GM19043 (cell line): ENCODE data around the gene BCAR3.
"Not testable (repeated sequence)": the region's sequence is repeated elsewhere in the genome, so short reads cannot be mapped to it uniquely, and the experiment has no call there.

Experiments used
- ATAC-seq: cut with Tn5 transposase; IDR thresholded peaks from one replicate; pipeline ENCODE4 v1.9.1; 2021; ENCODE audit warnings: low read depth; ENCODE audit not compliant: unreplicated experiment

The BCAR3 gene

DNA sequence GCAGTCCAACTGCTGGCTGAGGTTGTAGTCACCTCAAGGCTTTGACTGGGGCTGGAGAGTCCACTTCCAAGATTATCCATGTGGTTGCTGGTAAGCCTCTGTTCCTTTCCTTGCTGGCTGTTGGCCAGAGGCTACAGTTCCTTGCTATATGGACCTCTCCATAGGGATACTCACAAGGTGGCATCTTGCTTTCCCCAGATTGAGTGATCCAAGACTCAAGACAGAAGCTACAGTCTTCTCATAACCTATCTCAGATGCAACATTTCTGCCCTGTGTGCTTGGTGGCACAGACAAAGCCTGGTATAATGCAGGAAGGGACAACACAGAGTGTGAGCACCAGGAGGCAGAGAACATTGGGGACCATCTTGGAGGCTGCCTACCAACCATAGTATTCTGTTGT lies 121.9 kb downstream of the BCAR3 start:
- no peak for ATAC-seq

GRCh38 chr1:93559045-93559444 lies 122.6 kb downstream of the BCAR3 start:
- ATAC-seq: no peak

GRCh38 chr1:93556291-93556690 lies 125.3 kb downstream of the BCAR3 start:
- no peak for ATAC-seq

- no peak for ATAC-seq
Observed at GRCh38 chr1:93554883-93555872, 126.5 kb downstream of the BCAR3 start.

GRCh38 chr1:93553886-93554490 lies 127.6 kb downstream of the BCAR3 start:
- not testable (repeated sequence) for ATAC-seq

DNA sequence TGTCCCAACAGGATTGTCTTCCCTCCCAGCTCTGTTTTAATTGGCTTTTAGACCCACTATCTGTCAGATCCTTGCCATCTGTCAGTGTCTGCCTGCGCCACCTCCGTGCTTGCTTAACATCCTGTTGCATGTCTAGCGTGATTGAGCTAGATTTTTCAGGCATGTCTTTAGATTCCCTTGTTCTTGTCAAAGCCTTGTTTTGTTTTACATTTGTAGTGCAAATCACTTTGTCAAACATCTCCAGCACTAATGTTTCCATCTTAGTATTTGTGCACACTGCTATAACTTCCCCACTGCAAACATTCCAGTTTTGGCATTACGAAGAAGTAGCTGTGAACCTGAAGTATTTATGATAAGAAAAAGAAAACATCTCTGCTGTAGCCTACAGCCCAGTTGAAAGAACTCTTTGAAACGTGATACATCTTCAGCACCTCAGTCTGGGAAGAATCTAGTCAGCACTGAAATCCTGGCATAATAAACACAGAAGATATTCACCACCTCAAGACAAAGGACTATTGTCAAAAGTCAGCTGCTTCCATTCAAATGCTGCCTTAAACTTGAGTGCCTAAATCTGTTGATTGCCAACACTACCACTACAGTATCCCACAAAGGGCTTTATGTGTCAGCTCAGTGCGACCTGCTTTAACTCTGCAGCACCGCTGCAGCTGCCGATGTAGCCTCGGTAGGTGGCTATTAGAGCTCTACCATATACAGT lies 128.7 kb downstream of the BCAR3 start:
- ATAC-seq: no peak

DNA sequence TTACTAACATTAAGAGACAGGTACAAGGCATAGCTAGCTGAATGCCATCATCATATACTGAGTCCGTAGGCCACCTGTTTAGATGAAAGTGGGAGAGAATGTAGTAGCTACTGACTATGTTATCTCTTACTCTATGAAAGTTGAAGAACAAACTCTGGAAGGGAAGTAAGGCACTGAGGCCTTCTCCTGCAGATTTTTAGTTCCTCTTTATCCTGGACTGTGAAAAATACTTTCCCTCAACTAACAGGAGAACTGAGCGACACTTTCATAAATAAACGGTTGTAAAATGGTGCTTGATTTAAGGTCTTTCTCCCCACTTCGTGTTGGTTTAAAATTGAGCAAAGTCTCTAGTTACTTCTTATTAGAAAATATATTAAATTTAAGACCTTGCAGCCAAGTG lies 131.8 kb downstream of the BCAR3 start:
- no peak for ATAC-seq

DNA sequence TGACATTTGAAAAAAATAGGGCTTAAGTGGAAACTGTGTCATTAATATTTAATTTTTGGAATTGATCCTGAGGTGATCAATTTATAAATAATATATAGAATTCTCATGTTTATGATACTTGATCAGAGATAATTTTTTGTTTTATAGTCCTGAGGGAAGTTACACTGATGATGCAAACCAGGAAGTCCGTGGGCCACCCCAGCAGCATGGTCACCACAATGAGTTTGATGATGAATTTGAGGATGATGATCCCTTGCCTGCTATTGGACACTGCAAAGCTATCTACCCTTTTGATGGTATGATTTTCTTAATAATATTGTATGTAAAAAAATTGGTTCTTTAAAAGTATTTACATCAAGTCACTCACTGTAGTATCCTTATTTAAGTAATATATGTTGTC lies 132.5 kb downstream of the BCAR3 start:
- ATAC-seq: no peak

DNA sequence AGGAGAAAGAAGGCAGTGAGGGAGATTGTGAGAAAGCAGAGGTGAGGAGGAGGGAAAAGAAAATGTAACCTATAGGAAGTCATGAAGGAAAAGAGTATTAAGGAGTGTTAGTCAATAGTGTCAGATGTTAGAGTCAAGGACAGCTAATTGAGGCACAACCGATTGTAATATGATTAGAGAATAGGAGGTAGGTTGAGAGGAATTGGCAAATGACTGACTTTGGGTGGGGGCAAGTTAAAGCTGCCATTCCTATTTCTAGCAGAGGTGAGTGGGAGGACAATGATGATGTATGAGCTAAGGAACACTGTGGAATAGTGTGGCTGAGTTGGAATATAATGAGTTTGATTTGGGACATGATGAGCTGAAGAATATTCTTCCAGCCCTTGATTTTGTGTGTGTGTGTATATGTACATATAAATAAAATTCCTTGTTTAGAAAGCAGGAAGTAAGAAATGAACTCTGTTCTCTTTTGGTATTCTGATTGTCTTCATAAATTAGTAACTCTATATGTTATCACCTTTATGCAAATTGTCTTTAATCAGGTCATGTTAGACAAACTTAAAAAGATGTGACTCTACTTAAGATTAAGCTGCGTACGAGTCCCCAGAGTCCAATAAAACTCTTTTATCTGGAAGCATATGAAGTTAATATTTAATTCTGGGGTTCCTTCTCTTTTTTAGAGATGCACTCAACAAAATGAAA lies 135.3 kb downstream of the BCAR3 start:
- no peak for ATAC-seq

GRCh38 chr1:93542398-93542797 lies 139.2 kb downstream of the BCAR3 start:
- no peak for ATAC-seq

DNA sequence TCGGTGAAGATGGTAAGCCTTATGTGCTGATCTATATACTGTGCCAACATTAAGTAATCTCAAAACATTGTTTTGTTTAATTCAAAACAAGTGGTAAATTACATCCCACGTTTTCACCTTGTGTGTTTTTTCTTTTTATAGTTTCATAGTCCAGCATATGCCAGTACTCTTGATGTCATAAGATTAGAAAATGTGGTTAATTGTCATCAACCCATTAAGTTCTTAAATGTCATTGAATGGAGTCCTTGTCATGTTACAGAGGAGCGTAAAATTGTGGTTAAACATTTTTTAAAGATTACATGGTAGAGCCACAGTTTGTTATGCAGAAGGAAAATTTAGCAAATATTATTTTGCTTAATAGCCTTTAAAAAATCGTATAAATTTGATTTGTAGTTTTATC lies 140.6 kb downstream of the BCAR3 start:
- no peak for ATAC-seq

- ATAC-seq: no peak
Observed at GRCh38 chr1:93537924-93538323, 143.7 kb downstream of the BCAR3 start.

- no peak for ATAC-seq
Observed at GRCh38 chr1:93537396-93537795, 144.2 kb downstream of the BCAR3 start.

DNA sequence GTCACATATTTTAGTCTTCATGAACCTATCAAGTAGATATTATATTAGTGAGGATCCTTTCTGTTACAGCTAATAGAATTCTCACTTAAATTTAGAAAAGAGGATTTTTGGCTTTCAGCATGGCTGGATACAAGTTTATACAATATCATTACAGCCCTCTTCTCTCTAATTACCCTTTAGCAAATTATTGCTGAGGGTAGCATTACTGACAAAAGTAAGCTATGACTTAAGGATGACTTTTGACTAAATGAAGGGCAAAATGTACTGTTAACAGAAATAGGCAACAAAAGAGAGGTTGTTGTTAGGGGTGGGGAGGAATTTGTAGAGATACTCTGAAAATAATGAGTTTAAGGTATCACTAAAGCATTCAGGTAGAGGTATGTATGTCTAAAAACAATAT lies 148.0 kb downstream of the BCAR3 start:
- no peak for ATAC-seq

- no peak for ATAC-seq
Observed at GRCh38 chr1:93532780-93533378, 148.8 kb downstream of the BCAR3 start.

DNA sequence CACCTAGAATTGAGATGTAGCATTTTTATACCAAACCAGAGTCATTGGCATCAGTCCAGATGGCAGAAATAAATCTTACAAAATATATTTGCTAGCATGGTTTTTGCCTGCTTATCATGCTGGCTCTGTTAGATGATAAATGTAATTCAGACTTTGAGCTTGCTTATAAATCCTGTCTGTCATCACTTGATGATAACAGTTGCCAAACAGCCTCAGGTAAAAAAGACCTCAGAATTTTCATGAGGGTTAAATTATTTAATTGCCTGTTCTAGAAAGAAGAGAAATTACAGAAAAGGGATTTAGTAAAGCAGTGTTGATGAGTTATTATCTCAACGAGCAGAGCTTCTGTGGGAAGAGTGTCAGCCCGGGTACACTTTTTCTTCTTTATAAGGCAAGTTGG lies 150.4 kb downstream of the BCAR3 start:
- no peak for ATAC-seq

- ATAC-seq: no peak
Observed at GRCh38 chr1:93528412-93528811, 153.2 kb downstream of the BCAR3 start.

DNA sequence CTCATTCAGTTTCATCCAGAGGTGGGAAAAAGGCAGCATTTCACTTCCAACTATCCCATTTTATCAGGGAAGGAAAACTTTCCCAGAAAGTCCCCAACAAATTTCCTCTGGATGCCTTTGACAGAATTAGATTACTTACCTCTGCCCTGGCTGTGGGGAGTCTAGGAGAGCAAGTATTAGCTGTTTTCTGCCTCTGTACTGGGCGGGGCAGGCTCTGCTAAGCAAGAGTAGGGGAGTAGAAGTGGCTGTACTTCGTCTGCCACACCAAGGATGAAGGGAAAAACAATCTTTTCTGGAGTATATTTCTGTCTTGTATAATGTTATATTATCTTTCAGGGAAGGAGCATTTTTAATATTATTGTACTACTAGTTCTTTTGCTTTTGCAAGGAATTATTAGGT lies 155.2 kb downstream of the BCAR3 start:
- no peak for ATAC-seq

GRCh38 chr1:93525431-93525830 lies 156.2 kb downstream of the BCAR3 start:
- ATAC-seq: no peak

GRCh38 chr1:93522721-93523120 lies 158.9 kb downstream of the BCAR3 start:
- ATAC-seq: no peak
